Mesenchymal stem cell (in vitro differentiated cells and primary cell): ENCODE measurements around the gene FAM3A.
"Not testable (repeated sequence)": the region's sequence is repeated elsewhere in the genome, so short reads cannot be mapped to it uniquely, and the experiment has no call there.

Experiments used
- DNase-seq: peaks from one replicate; pipeline ENCODE4 v3.0.0-alpha.2; 2013
- H2AFZ ChIP-seq: one replicate; pipeline ENCODE4 v1.6.1; 2013; ENCODE audit warnings: low read depth, mild to moderate bottlenecking, control low read depth, inconsistent platforms, low read length, moderate library complexity
- H2AK5ac ChIP-seq: 2 replicates; pipeline ENCODE4 v1.6.1; 2013; ENCODE audit warnings: low read length, moderate library complexity, mild to moderate bottlenecking, inconsistent platforms; ENCODE audit not compliant: severe bottlenecking
- H2BK120ac ChIP-seq: one replicate; pipeline ENCODE4 v1.6.1; 2013; ENCODE audit warnings: low read depth, mild to moderate bottlenecking, inconsistent platforms, low read length, moderate library complexity
- H2BK12ac ChIP-seq, 2 experiments: one replicate each; pipeline ENCODE4 v1.6.1; 2013; ENCODE audit warnings: inconsistent platforms in 2 of 2, low read length in 2 of 2, mild to moderate bottlenecking in 2 of 2, moderate library complexity in 2 of 2, control low read depth in 1 of 2
- H2BK15ac ChIP-seq: one replicate; pipeline ENCODE4 v1.6.1; 2013; ENCODE audit warnings: mild to moderate bottlenecking, low read depth, inconsistent platforms; ENCODE audit not compliant: poor library complexity, severe bottlenecking
- H2BK5ac ChIP-seq: 2 replicates; pipeline ENCODE4 v1.6.1; 2013; ENCODE audit warnings: low read depth, mild to moderate bottlenecking, low read length, control low read depth, inconsistent platforms; ENCODE audit not compliant: poor library complexity, severe bottlenecking
- H3K14ac ChIP-seq, 2 experiments: one replicate each; pipeline ENCODE4 v1.6.1; 2013; ENCODE audit warnings: inconsistent platforms in 2 of 2, low read length in 2 of 2, control low read depth in 1 of 2, mild to moderate bottlenecking in 1 of 2, moderate library complexity in 1 of 2
- H3K18ac ChIP-seq, 2 experiments: one replicate each; pipeline ENCODE4 v1.6.1; 2013; ENCODE audit warnings: inconsistent platforms in 2 of 2, low read length in 2 of 2, control low read depth in 1 of 2, low read depth in 1 of 2, mild to moderate bottlenecking in 1 of 2
- H3K23ac ChIP-seq, 2 experiments: one replicate each; pipeline ENCODE4 v1.6.1; 2013; ENCODE audit warnings: inconsistent platforms in 2 of 2, low read length in 2 of 2, mild to moderate bottlenecking in 2 of 2, moderate library complexity in 2 of 2, control low read depth in 1 of 2
- H3K27ac ChIP-seq: 2 replicates; pipeline ENCODE4 v1.5.1; 2013; ENCODE audit warnings: mild to moderate bottlenecking, moderate library complexity, low read length, control low read depth, inconsistent platforms; ENCODE audit not compliant: poor library complexity, severe bottlenecking
- H3K27me3 ChIP-seq, 2 experiments: 2 replicates each; pipeline versions ENCODE4 v1.6.1 to v1.7.0; 2013; ENCODE audit warnings: low read length in 2 of 2, mild to moderate bottlenecking in 2 of 2, moderate library complexity in 2 of 2, control low read depth in 1 of 2, inconsistent platforms in 1 of 2; ENCODE audit not compliant: control insufficient read depth in 1 of 2, insufficient read depth in 1 of 2
- H3K36me3 ChIP-seq, 2 experiments: 2 replicates each; pipeline versions ENCODE4 v1.6.1 to v1.7.0; 2013; ENCODE audit warnings: low read length in 2 of 2, control low read depth in 1 of 2, inconsistent platforms in 1 of 2, low read depth in 1 of 2, mild to moderate bottlenecking in 1 of 2; ENCODE audit not compliant: insufficient read depth in 2 of 2, control insufficient read depth in 1 of 2
- H3K4ac ChIP-seq, 2 experiments: one replicate each; pipeline ENCODE4 v1.6.1; 2013; ENCODE audit warnings: inconsistent platforms in 2 of 2, low read length in 2 of 2, mild to moderate bottlenecking in 2 of 2, moderate library complexity in 2 of 2, control low read depth in 1 of 2, low read depth in 1 of 2
- H3K4me1 ChIP-seq: 2 replicates; pipeline ENCODE4 v1.6.1; 2013; ENCODE audit warnings: low read depth, low read length, control low read depth; ENCODE audit not compliant: control insufficient read depth, insufficient read depth
- H3K4me2 ChIP-seq: 2 replicates; pipeline ENCODE4 v1.6.1; 2013; ENCODE audit warnings: low read length, mild to moderate bottlenecking, inconsistent platforms; ENCODE audit not compliant: poor library complexity, severe bottlenecking
- H3K4me3 ChIP-seq, 2 experiments: 2 replicates each; pipeline versions ENCODE4 v1.5.1 to v1.7.0; 2013; ENCODE audit warnings: low read length in 2 of 2, mild to moderate bottlenecking in 2 of 2, control low read depth in 1 of 2, low read depth in 1 of 2; ENCODE audit not compliant: insufficient read depth in 1 of 2
- H3K79me1 ChIP-seq: replicated peaks from 2 replicates; pipeline ENCODE4 v1.6.1; 2013; ENCODE audit warnings: mild to moderate bottlenecking, control low read depth, low read length, inconsistent platforms; ENCODE audit not compliant: poor library complexity, severe bottlenecking
- H3K9ac ChIP-seq: 2 replicates; pipeline ENCODE4 v1.7.0; 2013; ENCODE audit warnings: mild to moderate bottlenecking, low read length, moderate library complexity
- H3K9me3 ChIP-seq: 2 replicates; pipeline ENCODE4 v1.7.0; 2013; ENCODE audit warnings: mild to moderate bottlenecking, low read length; ENCODE audit not compliant: control insufficient read depth
- H4K8ac ChIP-seq: one replicate; pipeline ENCODE4 v1.6.1; 2013; ENCODE audit warnings: inconsistent platforms, mild to moderate bottlenecking, low read length, moderate library complexity
- H4K91ac ChIP-seq: one replicate; pipeline ENCODE4 v1.6.1; 2013; ENCODE audit warnings: mild to moderate bottlenecking, low read length, inconsistent platforms
- WGBS: methylation state at CpG from one replicate; pipeline ENCODE4 v1.1.7; 2013; ENCODE audit warnings: mixed read lengths; 5-methylcytosine and 5-hydroxymethylcytosine counted together

Gene FAM3A

DNA sequence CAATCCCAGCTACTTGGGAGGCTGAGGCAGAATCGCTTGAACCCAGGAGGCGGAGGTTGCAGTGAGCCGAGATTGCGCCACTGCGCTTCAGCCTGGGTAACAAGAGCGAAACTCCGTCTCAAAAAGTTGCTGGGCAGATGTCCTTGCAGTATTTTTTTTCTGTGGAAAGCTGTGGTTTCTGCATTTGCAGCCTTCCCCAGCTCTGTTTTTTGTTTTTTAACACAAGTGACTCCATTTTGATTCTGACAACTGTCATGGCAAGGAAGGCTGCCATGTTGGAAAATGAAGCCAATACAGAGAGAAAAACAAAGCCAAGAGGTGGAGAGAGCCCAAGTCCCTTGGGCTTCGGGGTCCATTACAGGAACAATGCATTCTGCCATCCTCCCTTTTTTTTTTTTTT, 13.9 kb downstream of the FAM3A start:
- H3K23ac ChIP-seq = no peak overlapping the region
- no peak overlapping the region for H2BK15ac ChIP-seq
- H3K79me1 ChIP-seq = peaks cover 1% of the 10 kb centered on the region
- no peak overlapping the region for H3K4me3 ChIP-seq
- H4K8ac ChIP-seq = no peak overlapping the region
- DNase-seq = no peak
- no peak overlapping the region for H3K4me2 ChIP-seq
- H3K9ac ChIP-seq = no peak overlapping the region
- H3K27me3 ChIP-seq = peaks cover 0 to 4% of the 10 kb centered on the region in 2 experiments
- H2AFZ ChIP-seq = no peak overlapping the region
- H4K91ac ChIP-seq = no peak overlapping the region
- no peak overlapping the region for H2AK5ac ChIP-seq
- no peak overlapping the region for H2BK5ac ChIP-seq
- no peaks in the 10 kb centered on the region for H3K9me3 ChIP-seq
- H2BK120ac ChIP-seq = no peak overlapping the region
- H3K18ac ChIP-seq = no peak overlapping the region
- peaks cover 8 to 11% of the 10 kb centered on the region in 2 experiments for H3K36me3 ChIP-seq
- peaks cover 10% of the 10 kb centered on the region for H3K4me1 ChIP-seq
- H3K14ac ChIP-seq = no peak overlapping the region
- no peak overlapping the region for H3K27ac ChIP-seq
- 80% methylated on average over 5 of the region's 8 CpGs for WGBS
- H2BK12ac ChIP-seq = no peak overlapping the region
- H3K4ac ChIP-seq = no peak overlapping the region

GRCh38 chrX:154501423-154501822, 14.6 kb downstream of the FAM3A start:
- not testable (repeated sequence) for H4K91ac ChIP-seq, H3K4me2 ChIP-seq, H3K14ac ChIP-seq, H3K23ac ChIP-seq, H3K9ac ChIP-seq, H2BK5ac ChIP-seq, H4K8ac ChIP-seq, H3K18ac ChIP-seq, H2BK120ac ChIP-seq, H2AFZ ChIP-seq, H3K79me1 ChIP-seq, H3K4me3 ChIP-seq, H2BK15ac ChIP-seq, H3K27me3 ChIP-seq, DNase-seq, H3K36me3 ChIP-seq, H2AK5ac ChIP-seq, H3K4ac ChIP-seq, H3K9me3 ChIP-seq, H2BK12ac ChIP-seq, H3K27ac ChIP-seq
- 97% methylated on average over 6 of the region's 7 CpGs for WGBS
- peaks cover 10% of the 10 kb centered on the region for H3K4me1 ChIP-seq

GRCh38 chrX:154496591-154497137, 19.4 kb downstream of the FAM3A start:
- H3K9me3 ChIP-seq, H2BK12ac ChIP-seq, H3K4ac ChIP-seq, H3K18ac ChIP-seq, H4K91ac ChIP-seq, H3K27me3 ChIP-seq, H3K27ac ChIP-seq, H2BK5ac ChIP-seq, H3K9ac ChIP-seq, DNase-seq, H3K23ac ChIP-seq, H2AFZ ChIP-seq, H4K8ac ChIP-seq, H3K36me3 ChIP-seq, H2AK5ac ChIP-seq, H2BK120ac ChIP-seq, H3K4me3 ChIP-seq, H3K4me1 ChIP-seq, H3K4me2 ChIP-seq, H2BK15ac ChIP-seq, H3K79me1 ChIP-seq, H3K14ac ChIP-seq: not testable (repeated sequence)
- 94% methylated on average over 2 of the region's 4 CpGs for WGBS

GRCh38 chrX:154495472-154495922, 20.5 kb downstream of the FAM3A start:
- H3K4me2 ChIP-seq = no peak overlapping the region
- no peak for DNase-seq
- no peak overlapping the region for H3K4me3 ChIP-seq
- H3K4ac ChIP-seq = no peak overlapping the region
- no peak overlapping the region for H3K23ac ChIP-seq
- 67% methylated on average over 3 of the region's 6 CpGs for WGBS
- H3K9ac ChIP-seq = no peak overlapping the region
- H2AFZ ChIP-seq = no peak overlapping the region
- H2AK5ac ChIP-seq = no peak overlapping the region
- H3K4me1 ChIP-seq = no peaks in the 10 kb centered on the region
- peaks cover 0 to 5% of the 10 kb centered on the region in 2 experiments for H3K27me3 ChIP-seq
- H2BK120ac ChIP-seq = no peak overlapping the region
- H2BK5ac ChIP-seq = no peak overlapping the region
- H3K18ac ChIP-seq = no peak overlapping the region
- no peak overlapping the region for H3K27ac ChIP-seq
- H2BK12ac ChIP-seq = no peak overlapping the region
- H4K91ac ChIP-seq = no peak overlapping the region
- H2BK15ac ChIP-seq = no peak overlapping the region
- H3K79me1 ChIP-seq = no peaks in the 10 kb centered on the region
- no peaks in the 10 kb centered on the region for H3K9me3 ChIP-seq
- no peaks in the 10 kb centered on the region for H3K36me3 ChIP-seq
- H3K14ac ChIP-seq = no peak overlapping the region
- H4K8ac ChIP-seq = no peak overlapping the region
